C4-2B (cell line): ENCODE measurements around the gene SLC6A17.

Source experiments
- H3K27ac ChIP-seq: fragments of 450-650 bp; 2 replicates; pipeline ENCODE4 v1.5.1; 2017
- ZFX ChIP-seq: fragments of 450-650 bp; IDR thresholded peaks from 2 replicates; pipeline ENCODE4 v1.6.1; 2017
- TF ChIP-seq, protein P1 (sequence below): fragments of 450-650 bp; conservative IDR thresholded peaks from 2 replicates; pipeline ENCODE4 v1.5.1; 2017; ENCODE audit warnings: mild to moderate bottlenecking

Gene SLC6A17

GRCh38 chr1:110214454-110215404 lies 64.4 kb downstream of the SLC6A17 start:
- H3K27ac ChIP-seq = no peak overlapping the region

DNA sequence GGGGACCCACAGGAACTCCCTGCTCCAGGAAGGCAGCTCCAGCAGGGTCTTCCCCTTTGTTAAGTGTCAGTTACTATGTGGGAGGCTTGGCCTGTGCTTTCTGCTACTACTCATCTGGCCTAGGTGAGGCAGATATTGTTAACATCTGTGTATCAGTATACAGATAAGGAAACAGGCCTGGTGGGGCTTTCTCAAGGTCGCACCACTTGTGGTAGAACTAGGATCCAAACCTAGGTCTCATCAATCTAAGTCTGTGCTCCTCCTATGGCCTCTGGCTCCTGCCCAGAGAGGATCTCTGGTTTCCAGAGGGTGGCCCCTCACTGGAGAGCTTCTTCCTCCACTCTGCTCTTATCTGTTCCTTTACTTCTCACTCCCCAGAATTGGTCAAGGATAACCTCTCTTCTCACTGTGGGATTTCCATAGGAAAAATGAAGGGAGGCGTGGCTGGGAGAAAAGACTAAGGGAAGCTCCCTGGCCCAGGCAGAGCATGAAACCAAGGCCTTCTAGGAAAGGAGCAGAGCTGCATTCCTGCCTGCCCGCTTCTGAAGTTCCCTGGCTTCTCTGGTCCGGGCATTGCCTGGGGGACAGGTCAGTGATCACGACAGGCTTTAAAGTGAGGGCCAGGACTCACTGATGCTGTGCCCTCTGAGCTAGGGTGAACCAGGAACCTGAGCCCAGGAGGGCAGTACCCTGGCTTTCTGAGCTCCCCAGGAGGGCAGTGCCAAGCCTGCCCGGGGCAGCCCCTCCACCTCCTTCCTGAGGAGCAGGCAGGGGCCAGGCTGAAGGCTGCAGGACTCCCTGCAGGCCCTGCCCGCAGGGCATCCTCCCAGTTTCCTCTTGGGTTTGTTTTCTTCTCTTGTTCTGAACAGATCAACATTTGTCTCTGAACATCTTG lies 65.6 kb downstream of the SLC6A17 start:
- TF ChIP-seq, protein P1, sequence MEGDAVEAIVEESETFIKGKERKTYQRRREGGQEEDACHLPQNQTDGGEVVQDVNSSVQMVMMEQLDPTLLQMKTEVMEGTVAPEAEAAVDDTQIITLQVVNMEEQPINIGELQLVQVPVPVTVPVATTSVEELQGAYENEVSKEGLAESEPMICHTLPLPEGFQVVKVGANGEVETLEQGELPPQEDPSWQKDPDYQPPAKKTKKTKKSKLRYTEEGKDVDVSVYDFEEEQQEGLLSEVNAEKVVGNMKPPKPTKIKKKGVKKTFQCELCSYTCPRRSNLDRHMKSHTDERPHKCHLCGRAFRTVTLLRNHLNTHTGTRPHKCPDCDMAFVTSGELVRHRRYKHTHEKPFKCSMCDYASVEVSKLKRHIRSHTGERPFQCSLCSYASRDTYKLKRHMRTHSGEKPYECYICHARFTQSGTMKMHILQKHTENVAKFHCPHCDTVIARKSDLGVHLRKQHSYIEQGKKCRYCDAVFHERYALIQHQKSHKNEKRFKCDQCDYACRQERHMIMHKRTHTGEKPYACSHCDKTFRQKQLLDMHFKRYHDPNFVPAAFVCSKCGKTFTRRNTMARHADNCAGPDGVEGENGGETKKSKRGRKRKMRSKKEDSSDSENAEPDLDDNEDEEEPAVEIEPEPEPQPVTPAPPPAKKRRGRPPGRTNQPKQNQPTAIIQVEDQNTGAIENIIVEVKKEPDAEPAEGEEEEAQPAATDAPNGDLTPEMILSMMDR = no peak
- no peak for TF ChIP-seq ZFX
- no peak overlapping the region for H3K27ac ChIP-seq

More at GRCh38 chr1:110214454-110215404, 64.4 kb downstream of the SLC6A17 start:
- TF ChIP-seq ZFX = no peak
- TF ChIP-seq, protein P1 = no peak

GRCh38 chr1:110216844-110217444 lies 66.7 kb downstream of the SLC6A17 start:
- TF ChIP-seq, protein P1 = no peak
- no peak for TF ChIP-seq ZFX
- no peak overlapping the region for H3K27ac ChIP-seq

DNA sequence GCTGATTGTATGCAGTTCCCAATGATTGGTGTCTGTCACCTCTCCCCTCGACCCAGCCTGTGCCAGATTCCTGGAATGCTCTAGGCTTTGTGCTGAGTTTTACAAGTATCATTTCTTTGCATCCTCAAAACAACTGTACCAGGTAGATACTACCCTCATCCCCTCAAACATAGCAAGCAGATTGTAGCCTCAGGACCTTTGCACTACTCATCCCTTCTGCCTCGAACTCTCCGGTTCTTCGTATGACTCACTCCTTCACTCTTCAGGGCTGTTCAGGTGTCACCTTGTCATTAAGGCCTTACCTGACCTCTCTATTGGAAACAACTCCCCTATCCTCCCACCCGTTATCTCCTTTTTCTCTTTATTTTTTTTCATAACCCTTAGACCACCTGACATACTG lies 67.8 kb downstream of the SLC6A17 start:
- H3K27ac ChIP-seq = no peak overlapping the region
- TF ChIP-seq, protein P1 = no peak
- TF ChIP-seq ZFX = no peak

GRCh38 chr1:110218739-110219138 lies 68.4 kb downstream of the SLC6A17 start:
- H3K27ac ChIP-seq = no peak overlapping the region
- TF ChIP-seq, protein P1 = no peak
- TF ChIP-seq ZFX = no peak

DNA sequence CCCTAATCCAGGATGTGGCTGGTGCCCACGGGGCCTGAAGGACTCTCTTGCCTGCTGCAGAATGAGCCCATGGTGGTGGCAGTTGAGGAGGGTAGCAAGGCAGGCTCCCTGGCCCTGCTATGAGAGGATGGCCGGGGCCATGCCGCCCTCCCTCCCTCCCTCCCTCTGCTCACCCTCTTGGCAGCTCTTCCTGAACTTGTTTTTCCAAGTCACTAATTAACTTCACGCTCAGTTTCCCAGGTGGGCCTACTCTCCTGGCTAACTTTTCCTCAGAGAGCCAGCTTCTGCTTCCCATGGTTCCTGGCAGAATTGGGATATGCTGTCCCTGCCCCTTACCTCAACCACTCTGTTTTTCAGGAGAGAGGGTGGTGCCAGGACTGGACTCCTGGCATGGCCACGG lies 70.0 kb downstream of the SLC6A17 start:
- H3K27ac ChIP-seq = no peak overlapping the region
- no peak for TF ChIP-seq ZFX
- TF ChIP-seq, protein P1 = no peak
